GM23338 (cell line): ENCODE results near the gene CNPY1. TPM values are rescaled to one million over a fixed set of nuclear protein-coding genes. Genes with fewer than 3 reads are reported as not detected.

Source experiments
- ATAC-seq: fragments of 200-7000 bp; cut with Tn5 transposase; 3 replicates; pipeline ENCODE4 v1.9.1; 2020
- DNase-seq: peaks from one replicate; pipeline ENCODE4 v3.0.0-alpha.2; 2015; ENCODE audit warnings: low spot score
- H2AFZ ChIP-seq: fragments of 200-600 bp; sonication (generic); 2 replicates; pipeline ENCODE4 v1.8.0; 2016; ENCODE audit warnings: antibody characterized with exemption, mild to moderate bottlenecking, moderate library complexity
- H3F3A ChIP-seq: fragments of 200-600 bp; sonication (generic); replicated peaks from 2 replicates; pipeline ENCODE4 v1.8.0; 2017; ENCODE audit warnings: antibody characterized with exemption, mixed run types, low read depth
- H3K27ac ChIP-seq: fragments of 200-600 bp; sonication (generic); 2 replicates; pipeline ENCODE4 v1.6.1; 2016; ENCODE audit warnings: low read depth
- H3K27me3 ChIP-seq: fragments of 200-600 bp; sonication (generic); 2 replicates; pipeline ENCODE4 v1.8.0; 2016; ENCODE audit warnings: mild to moderate bottlenecking, mixed run types, moderate library complexity; ENCODE audit not compliant: insufficient read depth
- H3K36me3 ChIP-seq: fragments of 200-600 bp; sonication (generic); 2 replicates; pipeline ENCODE4 v1.8.0; 2016; ENCODE audit warnings: mild to moderate bottlenecking; ENCODE audit not compliant: insufficient read depth
- H3K4me1 ChIP-seq: fragments of 200-600 bp; sonication (generic); 2 replicates; pipeline ENCODE4 v1.8.0; 2016; ENCODE audit warnings: mild to moderate bottlenecking, moderate library complexity; ENCODE audit not compliant: insufficient read depth
- H3K4me2 ChIP-seq: fragments of 200-600 bp; sonication (generic); 2 replicates; pipeline ENCODE4 v1.7.1; 2017; ENCODE audit warnings: mixed run types
- H3K4me3 ChIP-seq: fragments of 200-600 bp; sonication (generic); 2 replicates; pipeline ENCODE4 v1.6.1; 2016; ENCODE audit warnings: mixed run types
- H3K79me2 ChIP-seq: fragments of 200-600 bp; sonication (generic); replicated peaks from 2 replicates; pipeline ENCODE4 v1.8.0; 2017; ENCODE audit warnings: mild to moderate bottlenecking; ENCODE audit not compliant: insufficient read depth
- H3K9me2 ChIP-seq: fragments of 200-600 bp; sonication (generic); 2 replicates; pipeline ENCODE4 v1.8.0; 2017; ENCODE audit not compliant: insufficient read depth
- H4K20me1 ChIP-seq: fragments of 200-600 bp; sonication (generic); replicated peaks from 2 replicates; pipeline ENCODE4 v1.8.0; 2017; ENCODE audit warnings: mild to moderate bottlenecking; ENCODE audit not compliant: insufficient read depth
- H3K27ac Mint-ChIP-seq: 2 replicates; pipeline ENCODE4 v1.8.0; 2020; ENCODE audit warnings: inconsistent platforms, mild to moderate bottlenecking, moderate library complexity, mixed read lengths
- H3K27me3 Mint-ChIP-seq: 3 replicates; pipeline ENCODE4 v1.8.0; 2022; ENCODE audit warnings: low read depth, mild to moderate bottlenecking, moderate library complexity, mixed read lengths, inconsistent platforms; ENCODE audit not compliant: insufficient read depth, poor library complexity
- H3K36me3 Mint-ChIP-seq: 3 replicates; pipeline ENCODE4 v1.8.0; 2021; ENCODE audit warnings: low read depth, mild to moderate bottlenecking, inconsistent platforms, moderate library complexity, mixed read lengths
- H3K4me1 Mint-ChIP-seq: 3 replicates; pipeline ENCODE4 v1.8.0; 2020; ENCODE audit warnings: mild to moderate bottlenecking, inconsistent platforms, mixed read lengths
- H3K4me3 Mint-ChIP-seq: 3 replicates; pipeline ENCODE4 v1.8.0; 2021; ENCODE audit warnings: moderate library complexity, mild to moderate bottlenecking, inconsistent platforms, mixed read lengths
- H3K9me3 Mint-ChIP-seq: 3 replicates; pipeline ENCODE4 v1.8.0; 2020; ENCODE audit warnings: moderate library complexity, mild to moderate bottlenecking, inconsistent platforms, mixed read lengths
- CREB1 ChIP-seq: fragments of 250-450 bp; sonication (Bioruptor Pico); IDR thresholded peaks from 2 replicates; pipeline ENCODE4 v1.5.0; 2020; ENCODE audit warnings: low read depth, mild to moderate bottlenecking, moderate library complexity
- CTCF ChIP-seq, 2 experiments: fragments of 200-600 bp in 1 of 2; sonication (generic) in 1 of 2; conservative IDR thresholded peaks; 2 replicates each; pipeline versions ENCODE4 v1.5.1 to v1.6.1; 2016 to 2017; ENCODE audit warnings: antibody characterized with exemption in 2 of 2, low read depth in 2 of 2, mild to moderate bottlenecking in 2 of 2, moderate library complexity in 1 of 2
- ETS1 ChIP-seq: IDR thresholded peaks from 2 replicates; pipeline ENCODE4 v1.6.1; 2016; ENCODE audit warnings: antibody characterized with exemption
- EZH2phosphoT487 ChIP-seq: fragments of 200-600 bp; sonication (generic); IDR thresholded peaks from one replicate; pipeline ENCODE4 v1.8.1; 2018; ENCODE audit warnings: antibody characterized with exemption; ENCODE audit not compliant: unreplicated experiment
- NANOG ChIP-seq: IDR thresholded peaks from 2 replicates; pipeline ENCODE4 v1.6.1; 2016; ENCODE audit warnings: antibody characterized with exemption, borderline replicate concordance
- POLR2AphosphoS5 ChIP-seq: IDR thresholded peaks from 2 replicates; pipeline ENCODE4 v1.6.1; 2016; ENCODE audit warnings: antibody characterized with exemption, low read depth
- REST ChIP-seq: IDR thresholded peaks from one replicate; pipeline ENCODE4 v1.6.1; 2018; ENCODE audit warnings: antibody characterized with exemption; ENCODE audit not compliant: unreplicated experiment
- ZNF114 ChIP-seq: fragments of 250-450 bp; sonication (Bioruptor Pico); IDR thresholded peaks from 2 replicates; pipeline ENCODE4 v1.5.0; 2020; ENCODE audit warnings: mild to moderate bottlenecking, moderate library complexity
- ZNF331 ChIP-seq: fragments of 250-450 bp; sonication (Bioruptor Pico); IDR thresholded peaks from 2 replicates; pipeline ENCODE4 v1.5.0; 2020; ENCODE audit warnings: low read depth, mild to moderate bottlenecking, moderate library complexity
- ZNF462 ChIP-seq: fragments of 250-450 bp; sonication (Bioruptor Pico); IDR thresholded peaks from 2 replicates; pipeline ENCODE4 v1.5.0; 2020; ENCODE audit warnings: mild to moderate bottlenecking, moderate library complexity
- polyA plus RNA-seq: library from polyadenylated mRNA; unstranded; fragments of >200 nt; fragmentation: Nextera tagmentation; extraction: Ambion mirVana; gene quantifications from 2 replicates; pipeline ENCODE4 v1.2.1, GENCODE V29; 2016
- total RNA-seq: library from RNA; depleted of rRNA; stranded (reverse); fragments of >200 nt; shearing (Covaris generic); gene quantifications from 2 replicates; pipeline ENCODE4 v1.2.3, GENCODE V29; 2014

Gene CNPY1
- total and polyA plus RNA-seq, 2 experiments from 2014 or later, result not detected

GRCh38 chr7:155566011-155566836, 19.9 kb upstream of the CNPY1 start:
- no peaks in the 10 kb centered on the region for H3K9me3 Mint-ChIP-seq
- H3K27me3 Mint-ChIP-seq, result peaks cover 4% of the 10 kb centered on the region
- H4K20me1 ChIP-seq, result no peaks in the 10 kb centered on the region
- no peak overlapping the region for H3K27ac Mint-ChIP-seq
- no peak overlapping the region for H3K4me3 ChIP-seq
- no peaks in the 10 kb centered on the region for H3K4me1 ChIP-seq
- no peak overlapping the region for H2AFZ ChIP-seq
- no peak overlapping the region for H3K4me2 ChIP-seq
- no peaks in the 10 kb centered on the region for H3K36me3 ChIP-seq
- DNase-seq, result no peak
- no peaks in the 10 kb centered on the region for H3K36me3 Mint-ChIP-seq
- peaks cover 13% of the 10 kb centered on the region for H3K4me1 Mint-ChIP-seq
- H3K9me2 ChIP-seq, result no peaks in the 10 kb centered on the region
- H3F3A ChIP-seq, result no peaks in the 10 kb centered on the region
- no peak overlapping the region for H3K27ac ChIP-seq
- no peak for ATAC-seq
- no peaks in the 10 kb centered on the region for H3K79me2 ChIP-seq
- H3K4me3 Mint-ChIP-seq, result no peak overlapping the region
- TF ChIP-seq NANOG, result no peak
- no peak for TF ChIP-seq EZH2phosphoT487
- TF ChIP-seq CREB1 (CRISPR knock-in tag), result no peak
- no peak for TF ChIP-seq POLR2AphosphoS5
- TF ChIP-seq ZNF331 (CRISPR knock-in tag), result no peak
- no peak for TF ChIP-seq REST
- TF ChIP-seq ZNF462, result no peak
- TF ChIP-seq ETS1, result no peak
- no peak for TF ChIP-seq CTCF (conservative IDR thresholded peaks at IDR 0.05; ENCODE audit: low read depth in 2 of 2)
- TF ChIP-seq ZNF114 (CRISPR knock-in tag), result no peak
- H3K27me3 ChIP-seq, result no peaks in the 10 kb centered on the region
